ENCODE measurements around the gene ABHD17C. TPM values are rescaled to one million over a fixed set of nuclear protein-coding genes. Genes with fewer than 3 reads are reported as not detected.

The ABHD17C gene
- total and polyA plus RNA-seq, 2 donors (not counting 3 experiments of a cell fraction or from before 2014, with no cell fraction given) = 5.9 to 10.9 TPM

GRCh38 chr15:80783260-80783659 is 88.2 kb downstream of the ABHD17C start:
- intact Hi-C loops (cut with micrococcal nuclease) (no loop called here), dilution Hi-C loops (cut with MboI; ENCODE audit: extremely low pct_ligation_motif_present, low sequenced_read_pairs) (no loop called here)
- FAIRE-seq = no peak
- H3K9me1 ChIP-seq (replicated peaks; ENCODE audit: control insufficient read depth, extremely low read depth, insufficient read depth, low read length) = no peaks in the 10 kb centered on the region
- H3K9ac ChIP-seq (replicated peaks; ENCODE audit: extremely low read depth, insufficient read depth, low read length) = no peak overlapping the region
- H3K27ac ChIP-seq (ENCODE audit: insufficient read depth, low read depth, low read length) = no peak overlapping the region
- no peaks in the 10 kb centered on the region for H3K36me3 ChIP-seq (ENCODE audit: control insufficient read depth in 2 of 2, extremely low read depth in 1 of 2, insufficient read depth in 2 of 2, low read length in 2 of 2)
- TF ChIP-seq FOS (IDR thresholded peaks at IDR 0.05; ENCODE audit: borderline replicate concordance, insufficient read depth, low read length) (no peak), JUN (IDR thresholded peaks at IDR 0.05; ENCODE audit: borderline replicate concordance, insufficient read depth, insufficient read length, low read depth) (no peak), POLR2AphosphoS5 (IDR thresholded peaks at IDR 0.05; ENCODE audit: insufficient read depth, low read depth, low read length) (no peak), MYC (IDR thresholded peaks at IDR 0.05; ENCODE audit: low read depth, low read length) (no peak), GATA2 (IDR thresholded peaks at IDR 0.05; ENCODE audit: insufficient read depth, insufficient read length, low read depth, low read length) (no peak), MAX (IDR thresholded peaks at IDR 0.05; ENCODE audit: insufficient read depth, insufficient read length) (no peak), POLR2A (IDR thresholded peaks at IDR 0.05; ENCODE audit: low read depth, low read length) (no peak), EZH2 (IDR thresholded peaks at IDR 0.05; ENCODE audit: borderline replicate concordance, low read depth, low read length, severe bottlenecking) (no peak)
- TF ChIP-seq, protein P1, sequence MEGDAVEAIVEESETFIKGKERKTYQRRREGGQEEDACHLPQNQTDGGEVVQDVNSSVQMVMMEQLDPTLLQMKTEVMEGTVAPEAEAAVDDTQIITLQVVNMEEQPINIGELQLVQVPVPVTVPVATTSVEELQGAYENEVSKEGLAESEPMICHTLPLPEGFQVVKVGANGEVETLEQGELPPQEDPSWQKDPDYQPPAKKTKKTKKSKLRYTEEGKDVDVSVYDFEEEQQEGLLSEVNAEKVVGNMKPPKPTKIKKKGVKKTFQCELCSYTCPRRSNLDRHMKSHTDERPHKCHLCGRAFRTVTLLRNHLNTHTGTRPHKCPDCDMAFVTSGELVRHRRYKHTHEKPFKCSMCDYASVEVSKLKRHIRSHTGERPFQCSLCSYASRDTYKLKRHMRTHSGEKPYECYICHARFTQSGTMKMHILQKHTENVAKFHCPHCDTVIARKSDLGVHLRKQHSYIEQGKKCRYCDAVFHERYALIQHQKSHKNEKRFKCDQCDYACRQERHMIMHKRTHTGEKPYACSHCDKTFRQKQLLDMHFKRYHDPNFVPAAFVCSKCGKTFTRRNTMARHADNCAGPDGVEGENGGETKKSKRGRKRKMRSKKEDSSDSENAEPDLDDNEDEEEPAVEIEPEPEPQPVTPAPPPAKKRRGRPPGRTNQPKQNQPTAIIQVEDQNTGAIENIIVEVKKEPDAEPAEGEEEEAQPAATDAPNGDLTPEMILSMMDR (IDR thresholded peaks at IDR 0.05; ENCODE audit: extremely low read depth in 1 of 2, insufficient read depth in 1 of 2, low read depth in 1 of 2, low read length in 2 of 2) = no peak
- no peaks in the 10 kb centered on the region for H3K9me3 ChIP-seq (replicated peaks; ENCODE audit: control insufficient read depth, insufficient read depth, low read length)
- H4K20me1 ChIP-seq (replicated peaks; ENCODE audit: control insufficient read depth, extremely low read depth, insufficient read depth, low read length) = no peaks in the 10 kb centered on the region
- peaks cover 17 to 23% of the 10 kb centered on the region in 2 experiments for H3K27me3 ChIP-seq (ENCODE audit: control insufficient read depth in 2 of 2, insufficient read depth in 2 of 2, low read length in 2 of 2)
- ChIA-PET CTCF (interaction anchor here (1.4 to 2.8 kb wide), 3 partner anchors 187 to 483 kb away, joined by 3 to 14 read pairs (median 12); no protein-coding TSS in a partner anchor), POLR2A (no interaction called here)
- no peak overlapping the region for H3K4me2 ChIP-seq (ENCODE audit: insufficient read depth, low read length)
- no peaks in the 10 kb centered on the region for H3K79me2 ChIP-seq (ENCODE audit: control insufficient read depth, insufficient read depth, low read length)
- DNase-seq (ENCODE audit: low read depth, low spot score) = no peak
- no peak overlapping the region for H3K4me3 ChIP-seq (replicated peaks in 1 of 3; ENCODE audit: insufficient read depth in 1 of 3, low read depth in 1 of 3, low read length in 3 of 3)
- BruUV-seq (replicated peaks) = no TSS peak
- H2AFZ ChIP-seq (ENCODE audit: low read depth, low read length) = no peak overlapping the region
- peaks cover 12% of the 10 kb centered on the region for H3K4me1 ChIP-seq (ENCODE audit: control insufficient read depth, extremely low read depth, insufficient read depth, low read length)

Measured in endothelial cell of umbilical vein (primary cell).